ENCODE data around the gene PANK4. TPM values are rescaled to one million over a fixed set of nuclear protein-coding genes. Genes with fewer than 3 reads are reported as not detected.
A peak's percentile ranks its signal among the peaks of the same experiment; 100 is the strongest.

PANK4 gene
- total and polyA plus RNA-seq, 4 donors = 25.7 to 37.9 (median 32.2) TPM

GRCh38 chr1:2486041-2486440, 40.4 kb downstream of the PANK4 start:
- no peak overlapping the region for H3K27ac ChIP-seq (ENCODE audit: low read depth, low read length)
- peaks cover 73% of the 10 kb centered on the region for H3K36me3 ChIP-seq (ENCODE audit: control insufficient read depth, insufficient read depth, low read length)
- no peak overlapping the region for H3K4me3 ChIP-seq (ENCODE audit: low read depth, low read length)
- WGBS (ENCODE audit: insufficient coverage) = 84% methylated on average over 3 of the region's 4 CpGs
- no peaks in the 10 kb centered on the region for H3K27me3 ChIP-seq (ENCODE audit: control insufficient read depth, insufficient read depth, low read length)
- no peak for DNase-seq (ENCODE audit: low read depth in 4 of 6, low spot score in 6 of 6)
- no peaks in the 10 kb centered on the region for H3K9me3 ChIP-seq (ENCODE audit: control insufficient read depth, insufficient read depth, low read length)
- H3K4me1 ChIP-seq (ENCODE audit: control insufficient read depth, insufficient read depth, low read length) = peaks cover 16% of the 10 kb centered on the region

DNA sequence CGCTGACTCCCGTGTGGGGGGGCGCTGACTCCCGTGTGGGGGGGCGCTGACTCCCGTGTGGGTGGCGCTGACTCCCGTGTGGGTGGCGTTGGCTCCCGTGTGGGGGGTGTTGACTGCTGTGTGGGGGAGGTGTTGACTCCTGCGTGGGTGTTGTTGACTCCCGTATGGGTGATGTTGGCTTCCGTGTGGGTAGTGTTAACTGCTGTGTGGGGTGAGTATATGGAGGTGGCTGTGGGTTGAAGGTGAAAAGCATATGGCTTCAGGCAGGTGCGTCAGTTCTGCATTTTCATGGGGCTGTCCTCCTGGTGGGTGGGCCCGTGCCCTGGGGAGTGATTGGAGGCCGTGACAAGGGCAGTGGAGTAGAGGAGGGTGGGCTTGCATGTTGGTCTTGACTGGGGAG, 42.4 kb downstream of the PANK4 start:
- Histone ChIP-seq H3K27me3 (ENCODE audit: control insufficient read depth, insufficient read depth, low read length) (no peaks in the 10 kb centered on the region), H3K27ac (ENCODE audit: low read depth, low read length) (no peak overlapping the region), H3K36me3 (ENCODE audit: control insufficient read depth, insufficient read depth, low read length) (peaks cover 73% of the 10 kb centered on the region), H3K4me1 (ENCODE audit: control insufficient read depth, insufficient read depth, low read length) (peaks cover 34% of the 10 kb centered on the region), H3K9me3 (ENCODE audit: control insufficient read depth, insufficient read depth, low read length) (no peaks in the 10 kb centered on the region), H3K4me3 (ENCODE audit: low read depth, low read length) (no peak overlapping the region)
- WGBS (ENCODE audit: insufficient coverage) = 86% methylated on average over 13 of the region's 16 CpGs
- DNase-seq (ENCODE audit: low read depth in 4 of 6, low spot score in 6 of 6) = no peak

GRCh38 chr1:2483026-2483425, 43.4 kb downstream of the PANK4 start:
- Histone ChIP-seq H3K27ac (ENCODE audit: low read depth, low read length) (no peak overlapping the region), H3K27me3 (ENCODE audit: control insufficient read depth, insufficient read depth, low read length) (no peaks in the 10 kb centered on the region), H3K36me3 (ENCODE audit: control insufficient read depth, insufficient read depth, low read length) (peaks cover 76% of the 10 kb centered on the region), H3K9me3 (ENCODE audit: control insufficient read depth, insufficient read depth, low read length) (no peaks in the 10 kb centered on the region), H3K4me3 (ENCODE audit: low read depth, low read length) (no peak overlapping the region), H3K4me1 (ENCODE audit: control insufficient read depth, insufficient read depth, low read length) (peaks cover 37% of the 10 kb centered on the region)
- DNase-seq (ENCODE audit: low read depth in 4 of 6, low spot score in 6 of 6) = no peak
- WGBS (ENCODE audit: insufficient coverage) = 85% methylated on average over 13 of the region's 13 CpGs

DNA sequence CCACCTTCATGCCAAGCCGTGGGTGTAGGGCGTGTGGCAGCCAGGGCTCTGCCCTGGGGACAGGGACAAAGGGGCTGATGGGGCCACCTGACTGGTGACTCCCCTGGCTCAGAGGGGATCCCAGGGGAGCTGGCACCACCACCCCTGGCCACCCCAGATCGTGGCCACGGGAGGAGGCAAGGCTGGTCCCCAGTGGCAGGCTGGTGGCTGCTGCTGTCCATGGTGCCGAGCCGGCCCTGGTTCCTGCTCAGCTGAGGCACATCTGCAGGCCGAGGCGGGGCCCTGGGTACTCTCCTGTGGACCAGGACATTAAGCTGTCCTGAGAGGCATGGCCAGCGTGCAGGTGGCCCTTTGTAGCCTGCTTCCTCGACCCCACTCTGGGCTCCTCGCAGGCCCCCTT, 43.8 kb downstream of the PANK4 start:
- Histone ChIP-seq H3K27me3 (ENCODE audit: control insufficient read depth, insufficient read depth, low read length) (no peaks in the 10 kb centered on the region), H3K4me3 (ENCODE audit: low read depth, low read length) (no peak overlapping the region), H3K27ac (ENCODE audit: low read depth, low read length) (no peak overlapping the region), H3K4me1 (ENCODE audit: control insufficient read depth, insufficient read depth, low read length) (peaks cover 40% of the 10 kb centered on the region), H3K9me3 (ENCODE audit: control insufficient read depth, insufficient read depth, low read length) (no peaks in the 10 kb centered on the region), H3K36me3 (ENCODE audit: control insufficient read depth, insufficient read depth, low read length) (peaks cover 76% of the 10 kb centered on the region)
- WGBS (ENCODE audit: insufficient coverage) = 70% methylated on average over 11 of the region's 11 CpGs
- no peak for DNase-seq (ENCODE audit: low read depth in 4 of 6, low spot score in 6 of 6)

- 47% methylated on average over 10 of the region's 10 CpGs for WGBS (ENCODE audit: insufficient coverage)
- H3K9me3 ChIP-seq (ENCODE audit: control insufficient read depth, insufficient read depth, low read length) = no peaks in the 10 kb centered on the region
- peak in 1 of 6 donors; percentile 23 for DNase-seq (ENCODE audit: low read depth in 4 of 6, low spot score in 6 of 6)
- H3K27me3 ChIP-seq (ENCODE audit: control insufficient read depth, insufficient read depth, low read length) = no peaks in the 10 kb centered on the region
- peaks cover 69% of the 10 kb centered on the region for H3K36me3 ChIP-seq (ENCODE audit: control insufficient read depth, insufficient read depth, low read length)
- peaks cover 40% of the 10 kb centered on the region for H3K4me1 ChIP-seq (ENCODE audit: control insufficient read depth, insufficient read depth, low read length)
- no peak overlapping the region for H3K4me3 ChIP-seq (ENCODE audit: low read depth, low read length)
- no peak overlapping the region for H3K27ac ChIP-seq (ENCODE audit: low read depth, low read length)
Measured at GRCh38 chr1:2481885-2482284, 44.5 kb downstream of the PANK4 start.

DNA sequence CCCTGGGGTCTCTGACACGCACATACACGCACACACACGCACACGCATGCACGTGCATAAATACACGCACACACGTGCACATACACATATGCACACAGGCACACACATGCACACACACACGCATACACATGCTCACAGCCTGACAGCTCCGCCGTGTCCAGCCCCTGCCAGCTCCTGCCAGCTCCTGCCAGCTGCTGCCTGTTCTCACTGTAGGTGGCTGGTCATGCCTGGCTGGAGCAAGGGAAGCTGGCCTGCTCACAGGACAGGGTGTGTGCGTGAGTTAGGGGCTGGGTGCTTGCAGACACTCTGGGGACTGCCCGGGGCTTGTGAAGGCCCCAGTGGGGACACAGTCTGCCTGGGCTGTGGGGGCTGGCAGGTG, 45.4 kb downstream of the PANK4 start:
- no peaks in the 10 kb centered on the region for H3K27me3 ChIP-seq (ENCODE audit: control insufficient read depth, insufficient read depth, low read length)
- H3K4me1 ChIP-seq (ENCODE audit: control insufficient read depth, insufficient read depth, low read length) = peaks cover 40% of the 10 kb centered on the region
- peak in 2 of 6 donors; percentile 51 to 84 for DNase-seq (ENCODE audit: low read depth in 4 of 6, low spot score in 6 of 6)
- H3K9me3 ChIP-seq (ENCODE audit: control insufficient read depth, insufficient read depth, low read length) = no peaks in the 10 kb centered on the region
- no peak overlapping the region for H3K4me3 ChIP-seq (ENCODE audit: low read depth, low read length)
- 76% methylated on average over 12 of the region's 12 CpGs for WGBS (ENCODE audit: insufficient coverage)
- no peak overlapping the region for H3K27ac ChIP-seq (ENCODE audit: low read depth, low read length)
- peaks cover 66% of the 10 kb centered on the region for H3K36me3 ChIP-seq (ENCODE audit: control insufficient read depth, insufficient read depth, low read length)

DNA sequence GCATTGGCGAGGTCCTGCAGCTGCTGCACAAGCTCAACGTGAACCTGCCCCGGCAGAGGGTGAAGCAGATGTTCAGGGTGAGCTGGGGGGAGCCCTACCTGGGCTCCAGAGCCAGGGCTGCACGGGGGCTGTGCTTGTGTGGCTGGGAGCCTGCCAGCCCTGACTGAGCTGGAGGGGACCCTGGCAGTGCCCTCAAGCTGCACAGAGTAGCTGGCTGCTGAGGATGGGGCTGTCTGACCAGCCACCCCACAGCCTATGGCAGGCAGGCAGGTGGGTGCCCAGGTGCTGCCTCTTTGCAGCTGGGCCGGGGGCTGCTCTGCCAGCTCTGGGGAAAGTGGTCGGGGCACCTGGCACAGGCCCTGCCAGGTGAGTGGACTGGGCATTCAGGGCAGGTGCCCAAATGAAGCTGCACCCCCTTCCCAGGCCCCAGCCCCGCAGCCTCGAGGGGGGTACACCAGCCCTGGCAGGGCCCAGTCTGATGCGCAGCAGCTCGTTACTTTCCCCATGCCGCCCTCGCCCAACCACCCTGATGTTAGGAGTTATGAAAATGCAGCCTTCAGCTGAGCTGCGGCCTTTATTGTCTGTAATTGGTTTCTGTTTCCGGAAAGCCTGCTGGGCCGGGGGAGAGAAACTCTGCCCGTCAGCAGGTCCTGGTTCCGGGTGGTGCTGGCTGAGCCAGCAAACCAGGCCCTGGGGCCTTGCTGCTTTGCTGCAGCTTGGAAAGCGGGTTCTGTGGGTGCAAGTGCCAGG, 46.0 kb downstream of the PANK4 start:
- H3K27me3 ChIP-seq (ENCODE audit: control insufficient read depth, insufficient read depth, low read length) = no peaks in the 10 kb centered on the region
- peaks cover 41% of the 10 kb centered on the region for H3K4me1 ChIP-seq (ENCODE audit: control insufficient read depth, insufficient read depth, low read length)
- H3K4me3 ChIP-seq (ENCODE audit: low read depth, low read length) = no peak overlapping the region
- no peaks in the 10 kb centered on the region for H3K9me3 ChIP-seq (ENCODE audit: control insufficient read depth, insufficient read depth, low read length)
- H3K27ac ChIP-seq (ENCODE audit: low read depth, low read length) = no peak overlapping the region
- peaks cover 60% of the 10 kb centered on the region for H3K36me3 ChIP-seq (ENCODE audit: control insufficient read depth, insufficient read depth, low read length)
- DNase-seq (ENCODE audit: low read depth in 4 of 6, low spot score in 6 of 6) = peak in 1 of 6 donors; percentile 78
- 76% methylated on average over 18 of the region's 18 CpGs for WGBS (ENCODE audit: insufficient coverage)

GRCh38 chr1:2479618-2480017, 46.8 kb downstream of the PANK4 start:
- Histone ChIP-seq H3K27me3 (ENCODE audit: control insufficient read depth, insufficient read depth, low read length) (no peaks in the 10 kb centered on the region), H3K27ac (ENCODE audit: low read depth, low read length) (no peak overlapping the region), H3K36me3 (ENCODE audit: control insufficient read depth, insufficient read depth, low read length) (peaks cover 58% of the 10 kb centered on the region), H3K4me1 (ENCODE audit: control insufficient read depth, insufficient read depth, low read length) (peaks cover 48% of the 10 kb centered on the region), H3K9me3 (ENCODE audit: control insufficient read depth, insufficient read depth, low read length) (no peaks in the 10 kb centered on the region), H3K4me3 (ENCODE audit: low read depth, low read length) (no peak overlapping the region)
- DNase-seq (ENCODE audit: low read depth in 4 of 6, low spot score in 6 of 6) = no peak
- 89% methylated on average over 26 of the region's 28 CpGs for WGBS (ENCODE audit: insufficient coverage)

DNA sequence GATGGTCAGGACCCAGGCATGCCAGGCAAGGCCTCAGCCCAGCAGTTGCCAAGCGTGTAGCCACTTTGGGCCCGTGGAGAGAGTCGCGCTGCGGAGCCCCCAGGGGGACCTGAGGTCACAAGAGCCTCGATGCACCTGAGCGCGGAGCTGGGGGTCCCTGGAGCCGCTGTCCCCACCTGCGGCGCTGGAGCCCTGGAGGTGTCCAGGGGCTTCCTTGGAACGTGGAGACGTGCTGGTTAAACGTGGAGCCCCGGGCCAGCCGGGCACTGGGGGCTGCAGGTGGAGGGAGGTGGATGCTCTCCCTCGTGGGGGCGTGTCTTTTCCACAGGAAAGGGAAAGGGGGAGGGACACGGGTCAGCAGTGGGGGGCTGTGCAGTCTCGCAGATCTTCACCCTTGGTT, 47.2 kb downstream of the PANK4 start:
- Histone ChIP-seq H3K4me3 (ENCODE audit: low read depth, low read length) (no peak overlapping the region), H3K9me3 (ENCODE audit: control insufficient read depth, insufficient read depth, low read length) (no peaks in the 10 kb centered on the region), H3K36me3 (ENCODE audit: control insufficient read depth, insufficient read depth, low read length) (peaks cover 56% of the 10 kb centered on the region), H3K27me3 (ENCODE audit: control insufficient read depth, insufficient read depth, low read length) (no peaks in the 10 kb centered on the region), H3K4me1 (ENCODE audit: control insufficient read depth, insufficient read depth, low read length) (peaks cover 51% of the 10 kb centered on the region), H3K27ac (ENCODE audit: low read depth, low read length) (no peak overlapping the region)
- DNase-seq (ENCODE audit: low read depth in 4 of 6, low spot score in 6 of 6) = no peak
- WGBS (ENCODE audit: insufficient coverage) = 82% methylated on average over 20 of the region's 20 CpGs

- peaks cover 62% of the 10 kb centered on the region for H3K36me3 ChIP-seq (ENCODE audit: control insufficient read depth, insufficient read depth, low read length)
- no peak overlapping the region for H3K27ac ChIP-seq (ENCODE audit: low read depth, low read length)
- no peak overlapping the region for H3K4me3 ChIP-seq (ENCODE audit: low read depth, low read length)
- H3K27me3 ChIP-seq (ENCODE audit: control insufficient read depth, insufficient read depth, low read length) = no peaks in the 10 kb centered on the region
- no peaks in the 10 kb centered on the region for H3K9me3 ChIP-seq (ENCODE audit: control insufficient read depth, insufficient read depth, low read length)
- peaks cover 63% of the 10 kb centered on the region for H3K4me1 ChIP-seq (ENCODE audit: control insufficient read depth, insufficient read depth, low read length)
- 64% methylated on average over 33 of the region's 35 CpGs for WGBS (ENCODE audit: insufficient coverage)
- DNase-seq (ENCODE audit: low read depth in 4 of 6, low spot score in 6 of 6) = no peak
Measured at GRCh38 chr1:2477791-2478499, 48.5 kb downstream of the PANK4 start.
